ENCODE measurements around the gene CDK14. TPM values are rescaled to one million over a fixed set of nuclear protein-coding genes. Genes with fewer than 3 reads are reported as not detected.
A peak's percentile ranks its signal among the peaks of the same experiment; 100 is the strongest.

CDK14 gene
- total RNA-seq, 2 donors from 2014 or later, result 8.7 to 13.4 TPM

DNA sequence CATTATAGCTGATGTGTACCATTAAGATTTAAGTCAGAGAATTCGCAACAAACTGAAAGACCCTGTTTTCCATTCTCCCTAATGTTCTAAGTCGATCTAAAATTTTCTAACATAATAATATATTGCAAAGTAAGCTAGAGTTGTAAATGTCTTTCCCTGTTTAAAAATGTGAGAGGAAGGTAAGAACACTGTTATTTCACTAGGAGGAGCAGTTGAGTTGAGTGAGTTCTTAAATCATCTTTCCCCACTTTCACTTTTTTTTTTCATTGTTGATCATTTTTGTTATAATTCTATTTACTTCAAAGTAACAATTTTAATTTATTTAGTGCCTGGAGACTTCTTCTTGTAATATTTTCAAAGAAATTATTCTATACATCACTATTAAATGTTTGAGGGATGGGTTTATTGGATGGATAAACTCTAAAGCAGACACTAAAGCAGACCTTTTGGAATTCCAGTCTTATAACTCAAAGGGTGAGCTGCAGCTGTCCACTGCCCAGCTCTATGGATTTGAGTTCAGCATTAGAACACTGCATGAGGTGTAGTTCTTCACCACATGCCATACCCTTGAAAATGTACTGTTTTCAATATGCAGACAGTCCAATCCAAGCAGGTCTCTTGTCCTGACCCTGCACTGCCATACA, 486.9 kb downstream of the CDK14 start:
- H3K36me3 Mint-ChIP-seq (ENCODE audit: low read depth), result no peaks in the 10 kb centered on the region
- no peaks in the 10 kb centered on the region for H3K4me1 Mint-ChIP-seq
- H3K27ac ChIP-seq (ENCODE audit: low read depth, low read length), result no peak overlapping the region
- no peaks in the 10 kb centered on the region for H3K4me1 ChIP-seq (ENCODE audit: control insufficient read depth, insufficient read depth, low read length)
- no peak overlapping the region for H3K9ac ChIP-seq (ENCODE audit: extremely low read depth, low read length, poor library complexity, severe bottlenecking)
- H3K4me3 Mint-ChIP-seq, result no peak overlapping the region
- no peaks in the 10 kb centered on the region for H3K27me3 Mint-ChIP-seq (ENCODE audit: insufficient read depth)
- WGBS, 2 experiments (ENCODE audit: insufficient coverage in 1 of 2, insufficient read length in 1 of 2), result 75% methylated on average over 1 of the region's 2 CpGs; no CpG with 5 or more reads in 1 of the 2 experiments
- H3K36me3 ChIP-seq (ENCODE audit: control insufficient read depth, insufficient read depth, low read length), result no peaks in the 10 kb centered on the region
- H3K9me3 Mint-ChIP-seq, result no peaks in the 10 kb centered on the region
- TF ChIP-seq, protein P1, sequence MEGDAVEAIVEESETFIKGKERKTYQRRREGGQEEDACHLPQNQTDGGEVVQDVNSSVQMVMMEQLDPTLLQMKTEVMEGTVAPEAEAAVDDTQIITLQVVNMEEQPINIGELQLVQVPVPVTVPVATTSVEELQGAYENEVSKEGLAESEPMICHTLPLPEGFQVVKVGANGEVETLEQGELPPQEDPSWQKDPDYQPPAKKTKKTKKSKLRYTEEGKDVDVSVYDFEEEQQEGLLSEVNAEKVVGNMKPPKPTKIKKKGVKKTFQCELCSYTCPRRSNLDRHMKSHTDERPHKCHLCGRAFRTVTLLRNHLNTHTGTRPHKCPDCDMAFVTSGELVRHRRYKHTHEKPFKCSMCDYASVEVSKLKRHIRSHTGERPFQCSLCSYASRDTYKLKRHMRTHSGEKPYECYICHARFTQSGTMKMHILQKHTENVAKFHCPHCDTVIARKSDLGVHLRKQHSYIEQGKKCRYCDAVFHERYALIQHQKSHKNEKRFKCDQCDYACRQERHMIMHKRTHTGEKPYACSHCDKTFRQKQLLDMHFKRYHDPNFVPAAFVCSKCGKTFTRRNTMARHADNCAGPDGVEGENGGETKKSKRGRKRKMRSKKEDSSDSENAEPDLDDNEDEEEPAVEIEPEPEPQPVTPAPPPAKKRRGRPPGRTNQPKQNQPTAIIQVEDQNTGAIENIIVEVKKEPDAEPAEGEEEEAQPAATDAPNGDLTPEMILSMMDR (conservative IDR thresholded peaks at IDR 0.05), result peak; percentile 78
- no peaks in the 10 kb centered on the region for H3K27me3 ChIP-seq (ENCODE audit: control insufficient read depth, insufficient read depth, low read length, poor library complexity, severe bottlenecking)
- no peaks in the 10 kb centered on the region for H3K9me3 ChIP-seq (ENCODE audit: control insufficient read depth, low read length)
- DNase-seq, result no peak
- no peak overlapping the region for H3K27ac Mint-ChIP-seq
- H3K4me3 ChIP-seq (ENCODE audit: low read length), result no peak overlapping the region

DNA sequence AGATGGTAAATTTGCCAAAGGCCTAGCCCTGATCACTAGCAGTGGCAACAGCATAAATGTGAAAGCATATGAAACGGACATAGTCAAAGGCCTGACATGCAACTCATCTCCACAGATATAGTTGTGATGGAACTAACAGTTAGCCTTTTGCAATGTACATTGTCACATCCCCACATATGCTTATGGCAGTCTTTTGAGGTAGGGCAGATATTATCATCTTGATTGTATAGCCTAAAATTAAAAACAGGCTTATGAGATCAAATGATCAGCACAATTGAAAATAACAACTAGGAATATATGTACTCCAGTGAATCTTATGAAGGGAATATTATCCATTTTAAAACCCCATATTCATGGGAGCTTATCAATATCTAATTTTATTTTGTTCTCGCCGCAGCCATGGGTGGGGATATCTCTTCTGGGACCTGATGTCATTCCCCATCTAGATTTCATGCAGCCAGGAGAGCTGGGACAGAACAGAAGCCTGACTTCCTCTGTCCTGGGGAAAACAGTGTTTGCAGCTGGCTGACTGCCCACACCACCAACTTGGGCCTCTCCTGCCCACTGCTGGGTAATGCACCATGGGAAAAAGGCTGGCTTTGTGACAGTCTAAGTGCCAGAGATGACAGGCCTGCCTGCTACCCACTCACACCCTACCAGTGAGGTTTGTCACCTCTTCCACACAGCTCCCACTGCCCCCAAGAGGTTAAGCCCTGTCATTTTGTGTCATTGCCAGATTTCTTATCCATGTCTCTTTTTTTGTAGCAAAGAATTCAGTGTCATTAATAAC, 487.9 kb downstream of the CDK14 start:
- TF ChIP-seq, protein P1 (conservative IDR thresholded peaks at IDR 0.05), result peak; percentile 13
- Mint-ChIP-seq H3K27me3 (ENCODE audit: insufficient read depth) (no peaks in the 10 kb centered on the region), H3K9me3 (no peaks in the 10 kb centered on the region), H3K4me3 (no peak overlapping the region), H3K36me3 (ENCODE audit: low read depth) (no peaks in the 10 kb centered on the region), H3K4me1 (no peaks in the 10 kb centered on the region), H3K27ac (no peak overlapping the region)
- Histone ChIP-seq H3K4me1 (ENCODE audit: control insufficient read depth, insufficient read depth, low read length) (no peaks in the 10 kb centered on the region), H3K4me3 (ENCODE audit: low read length) (no peak overlapping the region), H3K36me3 (ENCODE audit: control insufficient read depth, insufficient read depth, low read length) (no peaks in the 10 kb centered on the region), H3K27ac (ENCODE audit: low read depth, low read length) (no peak overlapping the region), H3K9ac (ENCODE audit: extremely low read depth, low read length, poor library complexity, severe bottlenecking) (no peak overlapping the region), H3K9me3 (ENCODE audit: control insufficient read depth, low read length) (no peaks in the 10 kb centered on the region), H3K27me3 (ENCODE audit: control insufficient read depth, insufficient read depth, low read length, poor library complexity, severe bottlenecking) (no peaks in the 10 kb centered on the region)
- WGBS, 2 experiments (ENCODE audit: insufficient coverage in 1 of 2, insufficient read length in 1 of 2), result 67 to 78% methylated on average over 3 of the region's 3 CpGs
- no peak for DNase-seq

DNA sequence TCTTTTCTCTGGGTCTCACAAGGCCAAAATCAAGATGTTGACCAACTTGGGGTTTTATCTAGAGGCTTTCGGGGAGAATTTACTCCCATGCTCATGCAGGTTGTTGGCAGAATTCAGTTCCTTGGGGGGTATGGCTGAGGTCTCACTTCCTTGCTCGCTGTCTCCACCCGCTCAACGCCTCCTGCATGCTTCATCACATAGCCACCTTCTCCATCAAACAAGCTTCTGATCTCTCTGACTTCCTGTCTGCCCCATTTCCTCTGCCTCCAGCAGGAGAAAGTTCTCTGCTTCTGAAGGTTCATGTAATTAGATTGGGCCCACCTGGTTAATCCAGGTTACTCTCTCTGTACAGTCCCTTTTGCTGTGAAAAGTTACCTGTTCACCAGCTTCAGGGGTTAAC, 489.1 kb downstream of the CDK14 start:
- no peaks in the 10 kb centered on the region for H3K27me3 Mint-ChIP-seq (ENCODE audit: insufficient read depth)
- TF ChIP-seq, protein P1 (conservative IDR thresholded peaks at IDR 0.05), result no peak
- Histone ChIP-seq H3K27me3 (ENCODE audit: control insufficient read depth, insufficient read depth, low read length, poor library complexity, severe bottlenecking) (no peaks in the 10 kb centered on the region), H3K4me1 (ENCODE audit: control insufficient read depth, insufficient read depth, low read length) (no peaks in the 10 kb centered on the region), H3K4me3 (ENCODE audit: low read length) (no peak overlapping the region), H3K9ac (ENCODE audit: extremely low read depth, low read length, poor library complexity, severe bottlenecking) (no peak overlapping the region), H3K36me3 (ENCODE audit: control insufficient read depth, insufficient read depth, low read length) (no peaks in the 10 kb centered on the region), H3K9me3 (ENCODE audit: control insufficient read depth, low read length) (no peaks in the 10 kb centered on the region), H3K27ac (ENCODE audit: low read depth, low read length) (no peak overlapping the region)
- no peak overlapping the region for H3K27ac Mint-ChIP-seq
- H3K4me1 Mint-ChIP-seq, result no peaks in the 10 kb centered on the region
- 85 to 100% methylated on average over 1 to 4 of the region's 4 CpGs for WGBS, 2 experiments (ENCODE audit: insufficient coverage in 1 of 2, insufficient read length in 1 of 2)
- no peak overlapping the region for H3K4me3 Mint-ChIP-seq
- no peak for DNase-seq
- H3K9me3 Mint-ChIP-seq, result no peaks in the 10 kb centered on the region
- H3K36me3 Mint-ChIP-seq (ENCODE audit: low read depth), result no peaks in the 10 kb centered on the region
